Liver (tissue), 9 donors: ENCODE data around the gene CISD1. TPM values are rescaled to one million over a fixed set of nuclear protein-coding genes. Genes with fewer than 3 reads are reported as not detected.

ENCODE experiments used
- DNase-seq: peaks from one replicate; pipeline ENCODE4 v3.0.0-alpha.2; 2017; ENCODE audit warnings: low spot score
- H3K27ac ChIP-seq, 2 donors: one replicate each; pipeline ENCODE4 v1.7.0; 2013; ENCODE audit warnings: inconsistent platforms in 2 of 2, low read length in 2 of 2, control low read depth in 1 of 2, low read depth in 1 of 2, mild to moderate bottlenecking in 1 of 2
- H3K27me3 ChIP-seq, 4 donors: one replicate each; pipeline versions ENCODE4 v1.6.1 to v1.7.0; 2013; ENCODE audit warnings: low read length in 3 of 4, inconsistent platforms in 1 of 4, mild to moderate bottlenecking in 1 of 4, moderate library complexity in 1 of 4; ENCODE audit not compliant: control insufficient read depth in 4 of 4, insufficient read depth in 4 of 4
- H3K36me3 ChIP-seq, 4 donors: one replicate each; pipeline versions ENCODE4 v1.6.1 to v1.7.0; 2013; ENCODE audit warnings: low read length in 3 of 4, mild to moderate bottlenecking in 3 of 4, low read depth in 1 of 4, moderate library complexity in 1 of 4; ENCODE audit not compliant: control insufficient read depth in 4 of 4, insufficient read depth in 3 of 4
- H3K4me1 ChIP-seq, 4 donors: one replicate each; pipeline versions ENCODE4 v1.6.1 to v1.7.0; 2013; ENCODE audit warnings: low read length in 3 of 4, mild to moderate bottlenecking in 3 of 4, moderate library complexity in 1 of 4; ENCODE audit not compliant: control insufficient read depth in 4 of 4, insufficient read depth in 4 of 4
- H3K4me3 ChIP-seq, 3 donors: one replicate each; pipeline versions ENCODE4 v1.6.1 to v1.7.0; 2013; ENCODE audit warnings: low read length in 3 of 3, control low read depth in 1 of 3, low read depth in 1 of 3, mild to moderate bottlenecking in 1 of 3
- H3K9ac ChIP-seq, 2 donors: one replicate each; pipeline ENCODE4 v1.7.0; 2013; ENCODE audit warnings: low read length in 2 of 2, mild to moderate bottlenecking in 2 of 2, moderate library complexity in 2 of 2, control low read depth in 1 of 2, low read depth in 1 of 2
- H3K9me3 ChIP-seq, 4 donors: one replicate each; pipeline versions ENCODE4 v1.6.1 to v1.7.0; 2013; ENCODE audit warnings: low read length in 3 of 4; ENCODE audit not compliant: control insufficient read depth in 4 of 4
- EGR1 ChIP-seq, 2 donors: IDR thresholded peaks; 2 replicates each; pipeline ENCODE4 v1.6.1; 2016 to 2018; ENCODE audit warnings: antibody characterized with exemption in 2 of 2, low read depth in 2 of 2
- FOXA1 ChIP-seq: IDR thresholded peaks from 2 replicates; pipeline ENCODE4 v1.6.1; 2016; ENCODE audit warnings: antibody characterized with exemption
- FOXA2 ChIP-seq: IDR thresholded peaks from 2 replicates; pipeline ENCODE4 v1.6.1; 2016; ENCODE audit warnings: antibody characterized with exemption
- MAX ChIP-seq: IDR thresholded peaks from 2 replicates; pipeline ENCODE4 v1.6.1; 2016; ENCODE audit warnings: antibody characterized with exemption
- NR2F2 ChIP-seq: IDR thresholded peaks from 2 replicates; pipeline ENCODE4 v1.6.1; 2016; ENCODE audit warnings: antibody characterized with exemption
- RAD21 ChIP-seq, 2 donors: IDR thresholded peaks; 2 replicates each; pipeline ENCODE4 v1.6.1; 2016; ENCODE audit warnings: antibody characterized with exemption in 2 of 2, mild to moderate bottlenecking in 2 of 2
- RXRA ChIP-seq, 2 donors: IDR thresholded peaks; 2 replicates each; pipeline ENCODE4 v1.6.1; 2017 to 2018; ENCODE audit warnings: antibody characterized with exemption in 2 of 2, mild to moderate bottlenecking in 1 of 2
- SP1 ChIP-seq: IDR thresholded peaks from 2 replicates; pipeline ENCODE4 v1.6.1; 2018; ENCODE audit warnings: antibody characterized with exemption, mild to moderate bottlenecking
- TAF1 ChIP-seq: conservative IDR thresholded peaks from 2 replicates; pipeline ENCODE4 v1.6.1; 2016; ENCODE audit warnings: antibody characterized with exemption, mild to moderate bottlenecking
- YY1 ChIP-seq: IDR thresholded peaks from 2 replicates; pipeline ENCODE4 v1.6.1; 2016; ENCODE audit warnings: antibody characterized with exemption, mild to moderate bottlenecking
- ZBTB33 ChIP-seq: IDR thresholded peaks from 2 replicates; pipeline ENCODE4 v1.6.1; 2016; ENCODE audit warnings: antibody characterized with exemption
- WGBS: extraction: QIAGEN DNeasy Blood & Tissue Kit; methylation state at CpG from one replicate; pipeline ENCODE4 v1.1.7; 2013; 5-methylcytosine and 5-hydroxymethylcytosine counted together
- polyA plus RNA-seq, 2 donors: library from polyadenylated mRNA; stranded (reverse) in 1 of 2; unstranded in 1 of 2; fragments of 200-250 nt in 1 of 2; fragments of >200 nt in 1 of 2; fragmentation: Nextera tagmentation in 1 of 2; extraction: Ambion mirVana in 1 of 2; gene quantifications; one replicate each; pipeline versions ENCODE4 v1.2.1 to v1.2.3, GENCODE V29; 2013 to 2015
- total RNA-seq, 2 donors: library from RNA; depleted of rRNA; stranded (reverse); fragments of >200 nt; gene quantifications; one replicate each; pipeline ENCODE4 v1.2.3, GENCODE V29; 2014
- TF ChIP-seq, protein P1 (sequence below): IDR thresholded peaks from 2 replicates; pipeline ENCODE4 v1.6.1; 2016; ENCODE audit warnings: antibody characterized with exemption, mild to moderate bottlenecking
- TF ChIP-seq, protein P2 (sequence below): fragments of 150-350 bp; IDR thresholded peaks from 2 replicates; pipeline ENCODE4 v1.5.1; 2017; ENCODE audit warnings: improper control_type of control experiment, low read depth, low read length; ENCODE audit not compliant: missing input control
- donor health status: healthy.
- donor health status: healthy.
- donor health status: healthy.
- donor health status: healthy.
- donor health status: healthy.

CISD1 gene
- total and polyA plus RNA-seq, 4 donors, result 8.5 to 141 (median 15.5) TPM

- Histone ChIP-seq H3K4me3 (no peak overlapping the region), H3K9me3 (no peaks in the 10 kb centered on the region), H3K9ac (no peak overlapping the region), H3K4me1 (peaks cover 0 to 8% (median 4%) of the 10 kb centered on the region in 4 donors), H3K27me3 (no peaks in the 10 kb centered on the region), H3K27ac (no peak overlapping the region), H3K36me3 (peaks cover 0 to 2% (median 0%) of the 10 kb centered on the region in 4 donors)
- DNase-seq, result no peak
- TF ChIP-seq FOXA1 (no peak), RAD21 (IDR thresholded peaks at IDR 0.05) (no peak)
Observed at GRCh38 chr10:58219875-58220274, 49.1 kb upstream of the CISD1 start.

GRCh38 chr10:58220769-58221451 lies 48.1 kb upstream of the CISD1 start:
- Histone ChIP-seq H3K4me1 (peaks cover 2 to 18% (median 6%) of the 10 kb centered on the region in 4 donors), H3K9me3 (no peaks in the 10 kb centered on the region), H3K9ac (no peak overlapping the region), H3K36me3 (peaks cover 0 to 2% (median 0%) of the 10 kb centered on the region in 4 donors), H3K27ac (no peak overlapping the region), H3K4me3 (no peak overlapping the region), H3K27me3 (no peaks in the 10 kb centered on the region)
- TF ChIP-seq SP1, result no peak
- no peak for TF ChIP-seq MAX
- TF ChIP-seq, protein P1, sequence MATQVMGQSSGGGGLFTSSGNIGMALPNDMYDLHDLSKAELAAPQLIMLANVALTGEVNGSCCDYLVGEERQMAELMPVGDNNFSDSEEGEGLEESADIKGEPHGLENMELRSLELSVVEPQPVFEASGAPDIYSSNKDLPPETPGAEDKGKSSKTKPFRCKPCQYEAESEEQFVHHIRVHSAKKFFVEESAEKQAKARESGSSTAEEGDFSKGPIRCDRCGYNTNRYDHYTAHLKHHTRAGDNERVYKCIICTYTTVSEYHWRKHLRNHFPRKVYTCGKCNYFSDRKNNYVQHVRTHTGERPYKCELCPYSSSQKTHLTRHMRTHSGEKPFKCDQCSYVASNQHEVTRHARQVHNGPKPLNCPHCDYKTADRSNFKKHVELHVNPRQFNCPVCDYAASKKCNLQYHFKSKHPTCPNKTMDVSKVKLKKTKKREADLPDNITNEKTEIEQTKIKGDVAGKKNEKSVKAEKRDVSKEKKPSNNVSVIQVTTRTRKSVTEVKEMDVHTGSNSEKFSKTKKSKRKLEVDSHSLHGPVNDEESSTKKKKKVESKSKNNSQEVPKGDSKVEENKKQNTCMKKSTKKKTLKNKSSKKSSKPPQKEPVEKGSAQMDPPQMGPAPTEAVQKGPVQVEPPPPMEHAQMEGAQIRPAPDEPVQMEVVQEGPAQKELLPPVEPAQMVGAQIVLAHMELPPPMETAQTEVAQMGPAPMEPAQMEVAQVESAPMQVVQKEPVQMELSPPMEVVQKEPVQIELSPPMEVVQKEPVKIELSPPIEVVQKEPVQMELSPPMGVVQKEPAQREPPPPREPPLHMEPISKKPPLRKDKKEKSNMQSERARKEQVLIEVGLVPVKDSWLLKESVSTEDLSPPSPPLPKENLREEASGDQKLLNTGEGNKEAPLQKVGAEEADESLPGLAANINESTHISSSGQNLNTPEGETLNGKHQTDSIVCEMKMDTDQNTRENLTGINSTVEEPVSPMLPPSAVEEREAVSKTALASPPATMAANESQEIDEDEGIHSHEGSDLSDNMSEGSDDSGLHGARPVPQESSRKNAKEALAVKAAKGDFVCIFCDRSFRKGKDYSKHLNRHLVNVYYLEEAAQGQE, result no peak
- no peak for TF ChIP-seq FOXA1
- no peak for TF ChIP-seq NR2F2
- TF ChIP-seq ZBTB33, result no peak
- no peak for TF ChIP-seq RXRA (IDR thresholded peaks at IDR 0.05)
- TF ChIP-seq RAD21 (IDR thresholded peaks at IDR 0.05), result no peak
- TF ChIP-seq TAF1, result no peak
- TF ChIP-seq FOXA2, result no peak
- TF ChIP-seq, protein P2, sequence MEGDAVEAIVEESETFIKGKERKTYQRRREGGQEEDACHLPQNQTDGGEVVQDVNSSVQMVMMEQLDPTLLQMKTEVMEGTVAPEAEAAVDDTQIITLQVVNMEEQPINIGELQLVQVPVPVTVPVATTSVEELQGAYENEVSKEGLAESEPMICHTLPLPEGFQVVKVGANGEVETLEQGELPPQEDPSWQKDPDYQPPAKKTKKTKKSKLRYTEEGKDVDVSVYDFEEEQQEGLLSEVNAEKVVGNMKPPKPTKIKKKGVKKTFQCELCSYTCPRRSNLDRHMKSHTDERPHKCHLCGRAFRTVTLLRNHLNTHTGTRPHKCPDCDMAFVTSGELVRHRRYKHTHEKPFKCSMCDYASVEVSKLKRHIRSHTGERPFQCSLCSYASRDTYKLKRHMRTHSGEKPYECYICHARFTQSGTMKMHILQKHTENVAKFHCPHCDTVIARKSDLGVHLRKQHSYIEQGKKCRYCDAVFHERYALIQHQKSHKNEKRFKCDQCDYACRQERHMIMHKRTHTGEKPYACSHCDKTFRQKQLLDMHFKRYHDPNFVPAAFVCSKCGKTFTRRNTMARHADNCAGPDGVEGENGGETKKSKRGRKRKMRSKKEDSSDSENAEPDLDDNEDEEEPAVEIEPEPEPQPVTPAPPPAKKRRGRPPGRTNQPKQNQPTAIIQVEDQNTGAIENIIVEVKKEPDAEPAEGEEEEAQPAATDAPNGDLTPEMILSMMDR, result no peak
- no peak for TF ChIP-seq EGR1 (IDR thresholded peaks at IDR 0.05; ENCODE audit: low read depth in 2 of 2)
- TF ChIP-seq YY1, result no peak
- DNase-seq, result no peak
- 98% methylated on average over 2 of the region's 2 CpGs for WGBS
